ENCODE results near the gene IGF2BP3. TPM values are rescaled to one million over a fixed set of nuclear protein-coding genes. Genes with fewer than 3 reads are reported as not detected.

Gene IGF2BP3
- polyA plus RNA-seq, 1 donor (not counting 4 experiments of a cell fraction or from before 2014, with no cell fraction given): 22.3 TPM

GRCh38 chr7:23380961-23381360 is 89.3 kb downstream of the IGF2BP3 start:
- Histone ChIP-seq H3K9ac (ENCODE audit: control insufficient read depth, extremely low read depth, insufficient read depth, low read length) (no peak overlapping the region), H3K79me2 (ENCODE audit: control insufficient read depth, insufficient read depth, low read length) (peaks cover 2% of the 10 kb centered on the region), H4K20me1 (ENCODE audit: control insufficient read depth, extremely low read depth, insufficient read depth, low read length) (no peaks in the 10 kb centered on the region), H3K4me2 (ENCODE audit: control insufficient read depth, extremely low read depth, insufficient read depth, low read depth, low read length) (no peak overlapping the region), H3K9me3 (ENCODE audit: control insufficient read depth, low read depth, low read length) (no peaks in the 10 kb centered on the region), H3K4me1 (ENCODE audit: control insufficient read depth, extremely low read depth, insufficient read depth, low read length) (peaks cover 11% of the 10 kb centered on the region), H3K27me3 (ENCODE audit: control insufficient read depth, extremely low read depth, insufficient read depth, low read length) (no peaks in the 10 kb centered on the region), H2AFZ (ENCODE audit: control insufficient read depth, low read length) (no peak overlapping the region), H3K36me3 (ENCODE audit: control insufficient read depth in 2 of 2, extremely low read depth in 1 of 2, insufficient read depth in 2 of 2, low read length in 2 of 2) (no peaks in the 10 kb centered on the region), H3K9me1 (ENCODE audit: control insufficient read depth, extremely low read depth, insufficient read depth, low read length) (no peaks in the 10 kb centered on the region), H3K27ac (ENCODE audit: control insufficient read depth, insufficient read depth, low read length) (no peak overlapping the region), H3K4me3 (ENCODE audit: control insufficient read depth in 2 of 3, extremely low read depth in 1 of 3, insufficient read depth in 2 of 3, low read depth in 1 of 3, low read length in 3 of 3) (no peak overlapping the region)
- no peak for FAIRE-seq
- TF ChIP-seq EZH2 (IDR thresholded peaks at IDR 0.05; ENCODE audit: low read length): no peak
- TF ChIP-seq, protein P1, sequence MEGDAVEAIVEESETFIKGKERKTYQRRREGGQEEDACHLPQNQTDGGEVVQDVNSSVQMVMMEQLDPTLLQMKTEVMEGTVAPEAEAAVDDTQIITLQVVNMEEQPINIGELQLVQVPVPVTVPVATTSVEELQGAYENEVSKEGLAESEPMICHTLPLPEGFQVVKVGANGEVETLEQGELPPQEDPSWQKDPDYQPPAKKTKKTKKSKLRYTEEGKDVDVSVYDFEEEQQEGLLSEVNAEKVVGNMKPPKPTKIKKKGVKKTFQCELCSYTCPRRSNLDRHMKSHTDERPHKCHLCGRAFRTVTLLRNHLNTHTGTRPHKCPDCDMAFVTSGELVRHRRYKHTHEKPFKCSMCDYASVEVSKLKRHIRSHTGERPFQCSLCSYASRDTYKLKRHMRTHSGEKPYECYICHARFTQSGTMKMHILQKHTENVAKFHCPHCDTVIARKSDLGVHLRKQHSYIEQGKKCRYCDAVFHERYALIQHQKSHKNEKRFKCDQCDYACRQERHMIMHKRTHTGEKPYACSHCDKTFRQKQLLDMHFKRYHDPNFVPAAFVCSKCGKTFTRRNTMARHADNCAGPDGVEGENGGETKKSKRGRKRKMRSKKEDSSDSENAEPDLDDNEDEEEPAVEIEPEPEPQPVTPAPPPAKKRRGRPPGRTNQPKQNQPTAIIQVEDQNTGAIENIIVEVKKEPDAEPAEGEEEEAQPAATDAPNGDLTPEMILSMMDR (optimal IDR thresholded peaks at IDR 0.05 in 1 of 3, IDR thresholded peaks at IDR 0.05 in 1 of 3, conservative IDR thresholded peaks at IDR 0.05 in 1 of 3; ENCODE audit: extremely low read depth in 1 of 3, insufficient read depth in 2 of 3, low read length in 3 of 3): no peak
- DNase-seq (ENCODE audit: low read depth, low spot score): no peak
- dilution Hi-C loops (cut with MboI; ENCODE audit: extremely low pct_ligation_motif_present, low sequenced_read_pairs): no loop called here

GRCh38 chr7:23380556-23380955 is 89.7 kb downstream of the IGF2BP3 start:
- H3K4me2 ChIP-seq (ENCODE audit: control insufficient read depth, extremely low read depth, insufficient read depth, low read depth, low read length): no peak overlapping the region
- H3K9me3 ChIP-seq (ENCODE audit: control insufficient read depth, low read depth, low read length): no peaks in the 10 kb centered on the region
- no peak overlapping the region for H2AFZ ChIP-seq (ENCODE audit: control insufficient read depth, low read length)
- no peak overlapping the region for H3K4me3 ChIP-seq (ENCODE audit: control insufficient read depth in 2 of 3, extremely low read depth in 1 of 3, insufficient read depth in 2 of 3, low read depth in 1 of 3, low read length in 3 of 3)
- H3K27me3 ChIP-seq (ENCODE audit: control insufficient read depth, extremely low read depth, insufficient read depth, low read length): no peaks in the 10 kb centered on the region
- no peaks in the 10 kb centered on the region for H4K20me1 ChIP-seq (ENCODE audit: control insufficient read depth, extremely low read depth, insufficient read depth, low read length)
- H3K4me1 ChIP-seq (ENCODE audit: control insufficient read depth, extremely low read depth, insufficient read depth, low read length): peaks cover 11% of the 10 kb centered on the region
- TF ChIP-seq EZH2 (IDR thresholded peaks at IDR 0.05; ENCODE audit: low read length): no peak
- TF ChIP-seq, protein P1 (optimal IDR thresholded peaks at IDR 0.05 in 1 of 3, IDR thresholded peaks at IDR 0.05 in 1 of 3, conservative IDR thresholded peaks at IDR 0.05 in 1 of 3; ENCODE audit: extremely low read depth in 1 of 3, insufficient read depth in 2 of 3, low read length in 3 of 3): no peak
- H3K36me3 ChIP-seq (ENCODE audit: control insufficient read depth in 2 of 2, extremely low read depth in 1 of 2, insufficient read depth in 2 of 2, low read length in 2 of 2): no peaks in the 10 kb centered on the region
- DNase-seq (ENCODE audit: low read depth, low spot score): no peak
- H3K9ac ChIP-seq (ENCODE audit: control insufficient read depth, extremely low read depth, insufficient read depth, low read length): no peak overlapping the region
- H3K79me2 ChIP-seq (ENCODE audit: control insufficient read depth, insufficient read depth, low read length): peaks cover 2% of the 10 kb centered on the region
- dilution Hi-C loops (cut with MboI; ENCODE audit: extremely low pct_ligation_motif_present, low sequenced_read_pairs): no loop called here
- no peaks in the 10 kb centered on the region for H3K9me1 ChIP-seq (ENCODE audit: control insufficient read depth, extremely low read depth, insufficient read depth, low read length)
- H3K27ac ChIP-seq (ENCODE audit: control insufficient read depth, insufficient read depth, low read length): no peak overlapping the region
- FAIRE-seq: no peak

All from keratinocyte (primary cell).